B cell (primary cell): ENCODE results near the gene CCNA1.

Experiments used
- EZH2 ChIP-seq: IDR thresholded peaks from 2 replicates; pipeline ENCODE4 v1.6.1; 2012; ENCODE audit warnings: borderline replicate concordance, low read depth, mild to moderate bottlenecking, moderate library complexity, low read length; ENCODE audit not compliant: insufficient read depth, poor library complexity, severe bottlenecking
- TF ChIP-seq, protein P1 (sequence below): fragments of 200-600 bp; IDR thresholded peaks from one replicate; pipeline ENCODE4 v1.8.0; 2022; ENCODE audit warnings: antibody characterized with exemption, mild to moderate bottlenecking

DNA sequence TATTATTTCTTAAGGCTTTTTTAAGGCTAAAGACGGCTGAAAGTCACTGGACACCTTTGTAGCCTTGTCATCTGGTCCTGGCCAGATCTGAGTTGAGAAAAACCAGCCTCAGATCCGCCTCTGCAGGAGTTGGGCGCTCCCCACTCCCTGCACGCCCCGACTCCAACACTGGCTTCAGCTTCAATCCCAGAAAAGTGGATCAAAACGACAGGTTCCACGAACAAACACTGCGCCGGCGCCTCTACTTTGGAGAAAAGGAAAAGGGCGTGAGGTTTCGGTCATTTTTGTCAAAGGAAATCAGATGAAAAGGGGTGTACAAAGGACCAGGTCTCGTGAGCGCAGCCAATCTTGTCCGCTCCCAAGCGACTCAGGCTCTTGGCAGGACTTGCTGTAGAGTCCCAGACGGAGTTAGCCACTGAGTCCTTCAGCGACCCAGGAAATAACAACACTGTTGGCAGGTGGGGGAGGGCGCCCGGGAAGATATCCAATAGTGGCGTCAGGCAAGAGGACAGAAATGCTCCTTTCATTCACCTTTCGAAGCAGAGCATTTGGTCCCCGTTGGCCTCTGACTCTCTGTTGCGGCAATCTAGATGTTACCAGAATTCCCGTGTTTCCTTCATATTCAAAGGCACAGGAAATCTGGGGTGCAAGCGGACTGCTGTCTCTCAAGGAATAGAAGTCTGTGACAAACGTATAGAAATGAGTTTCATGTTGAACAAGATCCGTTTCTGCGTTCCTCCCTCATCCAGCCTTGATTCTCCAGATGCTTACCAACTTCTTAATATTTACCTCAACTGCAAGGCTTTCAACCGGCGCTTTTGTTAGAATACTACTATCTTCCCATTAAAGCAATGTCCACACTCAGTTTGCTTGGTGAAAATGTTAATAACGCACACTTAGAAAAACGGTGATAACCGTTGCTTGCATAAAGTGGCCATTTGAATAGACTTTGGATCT, 1.8 kb upstream of the CCNA1 start:
- TF ChIP-seq EZH2, result no peak
- TF ChIP-seq, protein P1, sequence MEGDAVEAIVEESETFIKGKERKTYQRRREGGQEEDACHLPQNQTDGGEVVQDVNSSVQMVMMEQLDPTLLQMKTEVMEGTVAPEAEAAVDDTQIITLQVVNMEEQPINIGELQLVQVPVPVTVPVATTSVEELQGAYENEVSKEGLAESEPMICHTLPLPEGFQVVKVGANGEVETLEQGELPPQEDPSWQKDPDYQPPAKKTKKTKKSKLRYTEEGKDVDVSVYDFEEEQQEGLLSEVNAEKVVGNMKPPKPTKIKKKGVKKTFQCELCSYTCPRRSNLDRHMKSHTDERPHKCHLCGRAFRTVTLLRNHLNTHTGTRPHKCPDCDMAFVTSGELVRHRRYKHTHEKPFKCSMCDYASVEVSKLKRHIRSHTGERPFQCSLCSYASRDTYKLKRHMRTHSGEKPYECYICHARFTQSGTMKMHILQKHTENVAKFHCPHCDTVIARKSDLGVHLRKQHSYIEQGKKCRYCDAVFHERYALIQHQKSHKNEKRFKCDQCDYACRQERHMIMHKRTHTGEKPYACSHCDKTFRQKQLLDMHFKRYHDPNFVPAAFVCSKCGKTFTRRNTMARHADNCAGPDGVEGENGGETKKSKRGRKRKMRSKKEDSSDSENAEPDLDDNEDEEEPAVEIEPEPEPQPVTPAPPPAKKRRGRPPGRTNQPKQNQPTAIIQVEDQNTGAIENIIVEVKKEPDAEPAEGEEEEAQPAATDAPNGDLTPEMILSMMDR, result no peak
